ENCODE measurements around the gene PTPRM.

The PTPRM gene

DNA sequence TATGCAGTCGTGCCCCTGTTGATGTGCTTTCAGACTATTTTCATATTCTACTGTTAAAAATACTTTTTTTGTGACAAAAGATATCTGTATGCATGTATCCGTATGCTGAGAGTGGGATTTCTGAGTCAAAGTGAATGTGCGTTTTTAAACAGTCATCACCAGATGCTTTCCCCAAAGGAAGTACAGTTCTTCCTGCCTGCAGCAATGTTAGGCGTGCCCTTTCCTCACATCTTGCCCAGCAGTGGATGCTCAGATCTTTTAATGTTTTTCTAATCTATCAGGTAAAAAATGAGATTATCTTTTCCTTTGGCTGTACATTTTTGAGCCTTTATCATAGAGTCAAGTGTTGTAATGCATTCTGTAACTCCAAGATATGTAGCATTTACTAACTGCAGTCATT, 111.7 kb downstream of the PTPRM start:
- TF ChIP-seq, protein P1, sequence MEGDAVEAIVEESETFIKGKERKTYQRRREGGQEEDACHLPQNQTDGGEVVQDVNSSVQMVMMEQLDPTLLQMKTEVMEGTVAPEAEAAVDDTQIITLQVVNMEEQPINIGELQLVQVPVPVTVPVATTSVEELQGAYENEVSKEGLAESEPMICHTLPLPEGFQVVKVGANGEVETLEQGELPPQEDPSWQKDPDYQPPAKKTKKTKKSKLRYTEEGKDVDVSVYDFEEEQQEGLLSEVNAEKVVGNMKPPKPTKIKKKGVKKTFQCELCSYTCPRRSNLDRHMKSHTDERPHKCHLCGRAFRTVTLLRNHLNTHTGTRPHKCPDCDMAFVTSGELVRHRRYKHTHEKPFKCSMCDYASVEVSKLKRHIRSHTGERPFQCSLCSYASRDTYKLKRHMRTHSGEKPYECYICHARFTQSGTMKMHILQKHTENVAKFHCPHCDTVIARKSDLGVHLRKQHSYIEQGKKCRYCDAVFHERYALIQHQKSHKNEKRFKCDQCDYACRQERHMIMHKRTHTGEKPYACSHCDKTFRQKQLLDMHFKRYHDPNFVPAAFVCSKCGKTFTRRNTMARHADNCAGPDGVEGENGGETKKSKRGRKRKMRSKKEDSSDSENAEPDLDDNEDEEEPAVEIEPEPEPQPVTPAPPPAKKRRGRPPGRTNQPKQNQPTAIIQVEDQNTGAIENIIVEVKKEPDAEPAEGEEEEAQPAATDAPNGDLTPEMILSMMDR (IDR thresholded peaks at IDR 0.05): no peak
- H3K9me3 ChIP-seq: no peaks in the 10 kb centered on the region
- H3K36me3 ChIP-seq: no peaks in the 10 kb centered on the region
- no peaks in the 10 kb centered on the region for H3K27me3 ChIP-seq
- H3K4me3 ChIP-seq (ENCODE audit: low read depth in 1 of 2, low read length in 1 of 2): no peak overlapping the region
- no peaks in the 10 kb centered on the region for H3K4me1 ChIP-seq (ENCODE audit: control insufficient read depth in 1 of 2, insufficient read depth in 1 of 2, low read depth in 1 of 2, low read length in 1 of 2)
- H3K27ac ChIP-seq: no peak overlapping the region

DNA sequence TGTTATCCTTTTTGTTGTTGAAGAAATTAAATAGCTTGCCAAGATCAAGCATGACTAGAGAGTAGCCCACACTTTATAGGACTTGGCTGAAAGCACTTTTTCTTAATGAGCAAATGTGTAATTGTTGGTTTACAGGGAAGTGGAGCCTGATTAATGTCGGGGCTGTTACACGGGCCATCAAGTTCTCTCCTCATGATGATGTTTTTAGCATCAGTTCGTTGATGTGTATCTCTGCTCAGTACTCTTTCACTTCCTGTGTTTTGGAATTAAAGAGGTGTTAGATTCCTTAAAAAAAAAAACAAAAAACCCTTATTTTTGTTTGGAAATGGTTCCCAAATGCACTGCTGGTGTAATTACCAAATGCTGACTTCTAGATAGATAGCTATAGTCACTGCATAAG, 114.2 kb downstream of the PTPRM start:
- Histone ChIP-seq H3K9me3 (no peaks in the 10 kb centered on the region), H3K4me1 (ENCODE audit: control insufficient read depth in 1 of 2, insufficient read depth in 1 of 2, low read depth in 1 of 2, low read length in 1 of 2) (no peaks in the 10 kb centered on the region), H3K27me3 (no peaks in the 10 kb centered on the region), H3K36me3 (no peaks in the 10 kb centered on the region), H3K4me3 (ENCODE audit: low read depth in 1 of 2, low read length in 1 of 2) (no peak overlapping the region), H3K27ac (no peak overlapping the region)
- TF ChIP-seq, protein P1 (IDR thresholded peaks at IDR 0.05): no peak

DNA sequence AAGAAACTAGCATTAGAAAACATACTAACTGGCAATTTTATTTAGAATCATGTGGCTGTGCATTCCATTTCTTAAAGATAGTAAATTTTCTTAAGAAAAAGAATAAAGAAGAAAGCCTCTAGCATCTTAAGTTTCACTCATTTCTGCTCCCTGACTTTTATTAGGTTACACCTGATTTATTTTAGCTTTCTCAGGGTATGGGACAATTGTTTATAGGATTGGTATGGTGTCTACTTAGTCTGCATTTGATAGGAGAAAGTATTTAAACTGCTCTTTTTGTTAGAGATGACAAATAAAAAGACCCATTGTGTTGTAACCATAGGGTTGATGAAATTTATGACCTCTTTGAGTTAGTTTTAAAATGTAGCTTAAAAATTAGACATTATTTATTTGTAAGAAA, 115.2 kb downstream of the PTPRM start:
- H3K9me3 ChIP-seq: no peaks in the 10 kb centered on the region
- H3K27me3 ChIP-seq: no peaks in the 10 kb centered on the region
- no peaks in the 10 kb centered on the region for H3K36me3 ChIP-seq
- TF ChIP-seq, protein P1 (IDR thresholded peaks at IDR 0.05): no peak
- H3K4me3 ChIP-seq (ENCODE audit: low read depth in 1 of 2, low read length in 1 of 2): no peak overlapping the region
- no peak overlapping the region for H3K27ac ChIP-seq
- no peaks in the 10 kb centered on the region for H3K4me1 ChIP-seq (ENCODE audit: control insufficient read depth in 1 of 2, insufficient read depth in 1 of 2, low read depth in 1 of 2, low read length in 1 of 2)

DNA sequence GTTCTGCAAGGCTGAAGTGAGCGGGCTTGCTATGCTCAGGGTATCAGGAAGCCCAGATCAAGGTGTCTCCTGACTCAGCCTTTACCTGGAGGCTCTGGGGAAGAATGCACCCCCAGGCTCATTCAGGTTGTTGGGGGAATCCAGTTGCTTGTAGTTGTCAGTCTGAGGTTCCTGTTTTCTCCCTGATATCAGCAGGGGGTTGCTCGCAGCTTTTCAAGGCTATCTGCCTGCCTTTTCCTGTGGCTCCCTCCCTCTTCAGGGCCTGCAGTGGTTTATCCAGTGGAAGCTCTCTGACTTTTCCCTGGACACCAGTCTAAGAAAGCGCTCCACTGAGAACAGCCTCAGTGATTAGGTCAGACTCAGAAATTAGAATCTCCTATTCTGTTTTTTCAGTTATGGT, 116.6 kb downstream of the PTPRM start:
- no peak overlapping the region for H3K4me3 ChIP-seq (ENCODE audit: low read depth in 1 of 2, low read length in 1 of 2)
- no peaks in the 10 kb centered on the region for H3K27me3 ChIP-seq
- H3K27ac ChIP-seq: no peak overlapping the region
- H3K36me3 ChIP-seq: no peaks in the 10 kb centered on the region
- no peaks in the 10 kb centered on the region for H3K9me3 ChIP-seq
- H3K4me1 ChIP-seq (ENCODE audit: control insufficient read depth in 1 of 2, insufficient read depth in 1 of 2, low read depth in 1 of 2, low read length in 1 of 2): no peaks in the 10 kb centered on the region
- TF ChIP-seq, protein P1 (IDR thresholded peaks at IDR 0.05): no peak

DNA sequence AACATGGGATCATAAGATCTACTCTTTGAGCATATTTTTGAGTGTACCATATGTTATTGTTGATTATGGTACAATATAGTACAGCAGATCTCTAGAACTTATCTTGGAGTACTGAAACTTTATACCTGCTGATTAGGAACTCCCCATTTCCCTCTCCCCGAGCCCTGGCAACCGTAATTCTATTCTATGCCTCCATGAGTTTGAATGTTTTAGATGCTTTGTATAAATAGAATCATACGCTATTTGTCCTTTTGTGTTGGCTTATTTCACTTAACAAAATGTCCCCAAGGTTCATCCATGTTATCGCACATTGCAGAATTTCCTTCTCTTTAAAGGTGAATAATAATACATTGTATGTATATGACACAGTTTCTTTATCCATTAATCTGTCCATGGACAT, 117.2 kb downstream of the PTPRM start:
- H3K4me1 ChIP-seq (ENCODE audit: control insufficient read depth in 1 of 2, insufficient read depth in 1 of 2, low read depth in 1 of 2, low read length in 1 of 2): no peaks in the 10 kb centered on the region
- no peaks in the 10 kb centered on the region for H3K36me3 ChIP-seq
- TF ChIP-seq, protein P1 (IDR thresholded peaks at IDR 0.05): no peak
- H3K9me3 ChIP-seq: no peaks in the 10 kb centered on the region
- no peak overlapping the region for H3K4me3 ChIP-seq (ENCODE audit: low read depth in 1 of 2, low read length in 1 of 2)
- H3K27ac ChIP-seq: no peak overlapping the region
- H3K27me3 ChIP-seq: no peaks in the 10 kb centered on the region

DNA sequence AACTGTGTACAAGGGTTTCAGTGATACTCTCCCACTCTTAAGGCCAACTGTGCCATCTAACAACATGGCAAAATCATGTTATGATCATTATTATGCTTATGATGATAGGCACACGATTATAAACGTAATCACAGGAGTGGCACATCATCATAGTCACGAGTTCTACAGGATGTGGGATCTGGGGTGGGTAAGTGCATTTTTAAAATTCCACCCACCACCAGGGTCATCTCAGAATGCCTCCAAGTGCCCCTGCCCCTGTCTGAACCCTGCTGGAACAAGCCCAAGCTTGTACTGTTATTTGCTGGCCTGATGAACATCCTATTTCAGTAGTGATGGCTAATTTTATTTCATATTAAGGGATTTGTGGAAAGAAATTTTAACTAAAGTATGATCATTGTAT, 117.8 kb downstream of the PTPRM start:
- Histone ChIP-seq H3K27me3 (no peaks in the 10 kb centered on the region), H3K4me1 (ENCODE audit: control insufficient read depth in 1 of 2, insufficient read depth in 1 of 2, low read depth in 1 of 2, low read length in 1 of 2) (no peaks in the 10 kb centered on the region), H3K9me3 (no peaks in the 10 kb centered on the region), H3K27ac (no peak overlapping the region), H3K4me3 (ENCODE audit: low read depth in 1 of 2, low read length in 1 of 2) (no peak overlapping the region), H3K36me3 (no peaks in the 10 kb centered on the region)
- TF ChIP-seq, protein P1 (IDR thresholded peaks at IDR 0.05): no peak

Data from neutrophil (primary cell).